GM18868 (cell line): ENCODE results near the gene CLPTM1L.

ENCODE experiments used
- ATAC-seq: cut with Tn5 transposase; IDR thresholded peaks from one replicate; pipeline ENCODE4 v1.9.1; 2021; ENCODE audit warnings: mild to moderate bottlenecking, moderate library complexity; ENCODE audit not compliant: unreplicated experiment

The CLPTM1L gene

DNA sequence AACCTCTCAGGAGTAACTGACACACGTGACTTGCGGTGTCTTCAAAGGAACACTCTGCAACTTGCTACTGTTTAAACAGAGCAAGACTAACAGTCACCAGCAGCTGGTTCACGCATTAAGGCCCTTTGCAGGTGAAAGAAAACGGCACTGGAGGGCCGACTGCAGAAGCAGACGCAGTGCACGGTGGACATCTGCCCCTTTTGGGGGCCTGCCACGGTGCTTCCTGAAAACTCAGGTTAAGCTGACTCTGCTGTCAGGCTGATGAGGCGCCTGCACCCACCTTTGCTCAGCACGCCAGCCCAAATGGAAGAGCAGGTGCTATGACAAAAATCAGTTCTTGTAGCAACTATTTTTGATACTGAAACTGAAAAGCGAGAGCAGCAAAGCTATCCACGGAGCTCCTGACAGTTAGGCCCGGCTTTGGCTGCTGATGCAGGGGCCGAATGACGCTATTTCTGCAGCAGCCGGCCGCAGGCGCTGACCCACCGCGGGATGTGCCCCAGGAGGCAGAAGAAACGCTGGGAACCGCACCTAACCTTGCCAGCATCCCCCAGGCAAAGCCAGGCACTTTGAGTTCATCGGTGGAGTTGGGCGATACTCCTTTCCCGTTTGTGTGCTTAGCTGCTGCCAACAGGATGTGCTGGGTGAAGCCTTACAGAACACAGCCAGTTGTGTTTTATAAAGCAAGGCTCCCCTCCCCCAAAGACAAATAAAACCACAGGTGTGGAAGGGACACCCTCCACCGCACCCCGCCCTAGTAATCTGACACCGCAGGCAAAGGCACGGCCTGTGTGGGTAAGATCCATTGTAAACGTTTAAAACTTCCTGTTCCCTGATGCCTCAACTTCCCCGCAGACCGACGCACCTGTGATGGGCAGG is 29.0 kb downstream of the CLPTM1L start:
- ATAC-seq, result peak; percentile 60

DNA sequence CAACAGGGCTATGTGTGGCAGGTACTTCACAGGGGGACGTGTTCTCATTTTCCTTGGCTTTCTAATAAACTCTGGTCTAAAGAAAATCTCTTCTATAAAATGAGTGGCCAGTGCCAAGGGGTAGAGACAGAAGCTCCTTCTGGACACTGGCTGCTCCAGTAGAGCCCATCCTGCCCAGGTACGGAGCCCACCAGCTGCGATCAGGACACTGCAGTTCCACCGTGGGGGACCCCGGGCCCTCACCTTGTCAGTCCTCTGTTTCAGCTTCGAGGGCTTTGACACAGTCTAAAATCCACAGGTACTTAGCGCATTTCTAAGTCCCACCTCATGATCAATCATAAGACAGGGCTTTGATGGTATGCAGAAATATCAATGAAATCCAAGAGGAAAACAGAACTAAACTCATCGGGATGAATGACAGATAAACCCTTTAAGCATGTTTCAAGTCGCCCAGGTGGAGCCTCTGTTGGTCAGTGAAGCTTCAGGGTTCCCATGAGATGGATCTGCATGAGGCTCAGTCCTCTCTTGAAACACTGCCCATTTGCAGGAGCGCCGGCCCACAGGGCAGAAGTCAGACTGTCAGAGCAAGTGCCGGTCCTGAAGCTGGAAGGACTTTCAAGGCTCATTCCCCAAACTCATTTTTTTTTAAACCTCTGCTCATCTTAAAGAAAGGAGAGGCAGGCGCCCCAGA is 29.7 kb downstream of the CLPTM1L start:
- no peak for ATAC-seq

DNA sequence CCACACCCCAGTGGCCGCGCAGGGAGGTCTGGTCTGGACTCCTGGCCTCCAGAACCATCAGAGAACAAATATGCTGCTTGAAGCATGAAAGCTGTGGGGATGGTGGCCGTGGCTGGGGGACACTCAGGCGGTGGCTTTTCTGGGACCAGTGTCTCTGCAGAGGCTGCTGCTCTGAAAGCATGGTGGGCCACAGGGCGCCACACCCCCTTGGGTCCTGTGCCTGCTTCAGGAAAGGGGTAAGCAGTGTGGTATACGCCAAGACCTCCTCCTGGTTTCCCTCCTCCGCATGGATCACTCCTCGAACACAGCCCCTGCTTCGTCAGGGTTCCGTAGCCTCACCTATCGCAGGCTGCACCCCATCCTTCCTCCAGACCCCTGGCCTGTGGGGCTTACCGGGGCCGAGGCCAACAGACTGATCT is 30.3 kb downstream of the CLPTM1L start:
- ATAC-seq, result no peak

DNA sequence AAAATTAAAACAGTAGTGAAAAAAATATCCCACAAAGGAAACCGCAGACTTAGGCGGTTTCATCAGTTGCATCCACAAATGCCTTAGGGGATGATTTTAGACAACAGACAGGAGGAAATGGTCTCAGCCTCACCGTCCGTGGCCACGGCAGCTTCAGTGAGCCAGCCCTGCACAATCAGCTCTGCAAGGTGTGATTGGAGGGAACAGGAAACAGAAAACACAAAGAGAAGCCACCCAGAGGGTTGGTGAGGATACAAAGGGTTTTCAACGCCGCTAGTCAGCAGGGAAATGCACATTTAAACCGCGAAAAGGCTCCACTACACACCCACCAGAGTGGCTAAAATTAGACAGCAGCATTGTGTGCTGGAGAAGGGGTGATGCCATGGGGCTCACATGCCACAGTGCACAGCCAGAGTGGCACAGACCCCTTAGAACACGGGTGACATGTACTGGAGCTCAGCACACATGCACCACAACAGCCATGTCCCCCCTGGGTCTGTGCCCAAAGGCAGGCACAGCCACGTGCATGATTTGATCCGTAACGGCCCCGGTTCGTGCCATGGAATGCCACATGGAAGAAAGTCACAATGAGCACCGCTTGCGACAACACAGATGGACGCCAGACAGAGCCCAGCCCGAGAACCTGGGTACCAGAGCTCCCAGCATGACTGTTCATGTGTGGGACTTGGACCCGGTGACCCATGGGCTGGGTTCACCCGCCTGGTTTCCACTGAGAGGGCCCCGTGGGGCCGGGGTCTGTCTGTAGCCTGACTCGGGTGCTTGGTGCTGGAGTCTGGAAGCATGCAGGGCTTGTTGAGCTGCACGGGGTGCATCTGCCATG is 31.7 kb downstream of the CLPTM1L start:
- peak; percentile 73 for ATAC-seq

DNA sequence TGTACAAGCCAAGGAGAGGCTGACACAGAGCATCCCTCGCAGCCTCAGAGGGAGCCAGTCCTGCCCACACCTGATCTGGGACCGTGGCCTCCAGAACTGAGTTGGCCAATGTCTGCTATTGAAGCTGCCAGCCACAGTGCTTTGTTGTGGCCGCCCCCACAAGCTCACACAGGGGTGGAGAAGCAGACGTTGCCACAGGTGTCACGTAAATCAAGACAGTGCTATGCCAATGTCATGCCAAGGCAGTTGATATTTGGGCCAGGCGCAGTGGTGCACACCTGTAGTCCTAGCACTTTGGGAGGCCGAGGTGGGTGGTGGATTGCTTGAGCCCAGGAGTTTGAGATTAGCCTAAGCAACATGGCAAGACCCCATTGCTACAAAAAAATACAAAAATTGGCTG is 32.7 kb downstream of the CLPTM1L start:
- no peak for ATAC-seq

DNA sequence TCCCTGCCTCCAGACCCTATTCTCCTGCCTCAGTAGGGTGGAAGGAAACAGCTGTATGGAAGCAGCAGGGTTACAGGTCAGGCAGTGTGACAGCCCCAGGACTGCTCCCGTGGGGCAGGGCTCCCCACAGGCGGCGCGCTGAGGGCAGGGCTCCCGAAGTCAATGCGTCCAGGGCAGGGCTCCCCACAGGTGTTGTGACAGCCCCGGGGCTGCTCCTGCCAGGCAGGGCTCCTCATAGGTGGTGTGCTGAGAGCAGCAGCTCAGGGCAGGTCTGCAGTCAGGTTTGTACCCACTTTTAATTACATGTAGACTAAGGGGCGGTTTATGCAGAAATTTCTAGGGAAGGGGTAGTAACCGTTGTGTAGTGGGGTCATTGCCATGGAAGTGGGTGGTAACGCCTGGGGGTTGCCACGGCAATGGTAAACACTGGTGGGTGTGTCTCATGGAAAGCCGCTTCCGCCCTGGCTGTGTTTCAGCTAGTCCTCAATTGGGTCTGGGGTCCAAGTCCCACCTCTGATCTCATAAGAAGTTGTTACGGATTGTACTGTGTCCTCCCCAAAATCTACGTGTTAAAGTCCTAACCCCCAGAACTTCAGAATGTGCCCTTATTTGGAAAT is 33.4 kb downstream of the CLPTM1L start:
- no peak for ATAC-seq

DNA sequence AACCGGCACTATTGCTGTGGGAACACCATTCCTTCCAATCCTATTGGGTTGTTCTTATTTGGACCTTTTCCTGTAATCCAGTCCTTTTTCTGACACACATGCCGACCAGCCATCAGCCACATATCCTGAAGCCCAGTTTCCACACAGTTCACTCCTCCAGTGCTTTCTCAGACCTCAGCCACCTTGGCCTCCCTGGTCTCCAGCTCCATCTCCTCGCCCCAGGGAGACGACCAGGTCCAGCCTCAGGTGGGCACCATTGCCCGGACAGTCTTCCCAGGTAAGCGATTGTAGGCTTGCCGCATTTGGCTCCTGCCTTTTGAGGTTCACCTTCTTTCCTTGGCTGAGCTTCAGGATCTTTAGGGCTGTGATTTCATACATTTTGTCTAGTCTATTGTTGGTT is 34.8 kb downstream of the CLPTM1L start:
- no peak for ATAC-seq

DNA sequence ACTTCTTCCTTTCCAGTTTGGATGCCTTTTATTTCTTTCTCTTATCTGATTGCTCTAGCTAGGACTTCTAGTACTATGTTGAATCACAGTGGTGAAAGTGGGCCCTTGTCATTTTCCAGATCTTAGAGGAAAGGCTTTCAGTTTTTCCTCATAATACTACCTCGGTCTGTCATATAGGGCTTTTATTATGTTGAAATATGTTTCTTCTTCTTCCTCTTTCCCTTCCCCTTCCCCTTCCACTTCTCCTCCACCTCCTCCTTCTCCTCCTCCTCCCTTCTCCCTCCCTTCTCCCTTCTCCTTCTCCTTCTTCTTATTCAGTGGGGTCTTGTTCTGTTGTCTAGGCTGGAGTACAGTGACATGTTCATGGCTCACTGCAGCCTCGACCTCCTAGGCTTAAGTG is 40.9 kb downstream of the CLPTM1L start:
- ATAC-seq, result no peak

DNA sequence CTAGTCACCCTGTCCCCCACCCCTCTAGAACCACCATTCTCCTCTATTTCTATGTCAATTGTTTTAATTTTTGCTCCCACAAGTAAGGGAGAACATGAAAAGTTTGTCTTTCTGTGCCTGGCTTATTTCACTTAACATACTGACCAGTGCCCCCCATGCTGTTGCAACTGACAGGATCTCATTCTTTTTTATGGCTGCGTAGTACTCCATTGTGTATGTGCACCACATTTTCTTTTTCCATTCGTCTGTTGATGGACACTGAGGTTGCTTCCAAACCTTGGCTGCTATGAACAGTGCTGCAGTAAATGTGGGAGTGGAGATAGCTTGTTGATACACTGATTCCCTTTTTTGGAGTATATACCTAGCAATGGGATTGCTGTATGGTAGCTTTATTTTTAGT is 42.6 kb downstream of the CLPTM1L start:
- ATAC-seq, result no peak

DNA sequence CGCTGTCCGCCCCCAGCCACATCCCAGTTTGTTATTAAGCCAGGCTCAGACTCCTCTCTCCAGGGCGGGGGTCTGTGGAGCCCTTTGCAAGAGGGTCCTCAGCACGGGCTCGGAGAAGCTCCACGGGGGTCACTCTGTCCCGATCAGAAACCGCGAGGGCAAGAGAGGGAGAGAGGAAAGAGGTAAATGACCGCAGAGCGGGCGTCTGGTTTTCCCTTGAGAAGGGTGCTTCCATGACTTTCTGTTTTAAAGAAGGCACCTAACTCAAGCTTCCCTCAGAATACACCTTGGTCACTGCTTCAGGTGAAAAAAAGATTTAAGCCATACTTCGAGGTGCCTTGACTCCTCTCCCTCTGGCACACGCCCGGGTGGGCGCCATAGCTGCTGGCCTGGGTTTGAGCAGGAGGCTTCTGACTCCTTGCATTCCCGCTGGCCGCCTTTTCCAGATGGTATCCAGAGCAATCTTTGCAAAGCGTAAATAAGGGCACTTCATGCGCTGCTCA is 44.3 kb downstream of the CLPTM1L start:
- ATAC-seq, result no peak

DNA sequence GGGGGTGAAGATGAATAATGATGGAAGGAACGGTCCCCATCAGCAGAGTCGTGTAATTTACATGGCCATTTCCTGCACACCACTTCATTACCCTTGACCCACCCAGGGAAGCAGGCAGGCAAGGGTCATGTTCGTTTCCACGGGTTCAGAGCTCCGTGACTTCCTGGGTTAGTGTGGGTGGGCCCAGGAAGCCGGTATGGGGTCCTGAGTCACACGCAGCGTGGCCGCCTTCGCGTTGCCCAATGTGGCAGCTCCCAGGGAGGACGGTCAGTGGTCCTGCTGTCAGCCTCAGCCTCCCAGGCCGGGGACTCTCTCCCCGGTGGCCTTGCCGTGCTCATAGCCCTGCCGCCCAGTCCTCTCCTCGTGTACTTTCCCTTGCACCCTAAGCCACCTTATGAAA is 44.9 kb downstream of the CLPTM1L start:
- ATAC-seq, result no peak

DNA sequence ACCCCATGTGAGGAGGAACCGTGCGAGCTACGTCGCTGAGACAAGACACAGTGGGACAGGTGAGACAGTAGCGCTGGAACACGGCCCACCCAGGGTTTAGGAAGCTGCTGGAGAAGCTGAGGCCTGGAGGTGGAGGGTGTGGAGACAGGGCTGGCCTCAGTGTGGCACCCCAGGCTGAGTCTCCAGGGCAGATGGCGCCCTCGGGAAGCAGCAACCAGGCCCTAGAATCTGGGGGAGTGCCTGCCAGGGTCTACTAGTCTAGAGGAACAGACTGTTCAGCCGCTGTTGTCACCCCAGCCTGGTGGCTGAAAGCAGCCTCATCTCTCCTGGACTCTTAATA is 45.4 kb downstream of the CLPTM1L start:
- no peak for ATAC-seq

DNA sequence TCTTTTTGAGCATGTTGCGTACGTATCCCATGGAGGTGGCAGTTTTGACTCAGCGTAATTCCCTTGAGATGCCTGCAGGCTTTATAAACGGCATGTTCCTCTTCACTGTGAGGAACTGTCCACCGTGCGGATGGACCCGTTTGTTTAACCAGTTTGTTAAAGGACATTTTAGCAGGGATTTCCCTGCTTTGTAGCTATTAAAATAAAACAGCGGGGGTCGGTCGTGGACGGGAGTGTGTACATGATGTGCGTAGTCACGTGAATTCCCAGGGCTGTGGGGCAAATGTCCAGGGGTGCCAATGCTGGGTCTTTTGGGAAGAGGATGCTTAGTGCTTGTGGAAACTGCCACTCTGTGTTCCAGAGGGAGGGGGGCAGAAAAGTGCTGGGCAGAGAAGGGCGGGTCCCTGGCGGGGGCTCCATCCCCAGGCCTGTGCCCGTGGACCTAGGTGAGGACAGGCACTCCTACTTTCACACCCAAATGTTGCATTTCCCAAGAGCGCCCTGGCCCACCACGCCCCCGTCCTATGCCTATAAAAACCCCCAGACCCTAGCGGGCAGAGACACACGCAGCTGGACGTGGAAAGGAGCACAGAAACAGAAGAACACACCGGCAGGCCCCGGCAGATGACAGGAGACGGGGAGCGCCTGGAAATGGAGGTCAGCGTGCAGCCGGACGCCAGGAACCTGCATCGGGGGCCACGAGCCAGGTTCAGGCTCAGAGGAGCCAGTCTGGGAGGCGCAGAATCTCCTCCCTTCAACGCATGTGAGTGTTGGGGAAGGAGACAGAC is 46.0 kb downstream of the CLPTM1L start:
- ATAC-seq, result no peak

DNA sequence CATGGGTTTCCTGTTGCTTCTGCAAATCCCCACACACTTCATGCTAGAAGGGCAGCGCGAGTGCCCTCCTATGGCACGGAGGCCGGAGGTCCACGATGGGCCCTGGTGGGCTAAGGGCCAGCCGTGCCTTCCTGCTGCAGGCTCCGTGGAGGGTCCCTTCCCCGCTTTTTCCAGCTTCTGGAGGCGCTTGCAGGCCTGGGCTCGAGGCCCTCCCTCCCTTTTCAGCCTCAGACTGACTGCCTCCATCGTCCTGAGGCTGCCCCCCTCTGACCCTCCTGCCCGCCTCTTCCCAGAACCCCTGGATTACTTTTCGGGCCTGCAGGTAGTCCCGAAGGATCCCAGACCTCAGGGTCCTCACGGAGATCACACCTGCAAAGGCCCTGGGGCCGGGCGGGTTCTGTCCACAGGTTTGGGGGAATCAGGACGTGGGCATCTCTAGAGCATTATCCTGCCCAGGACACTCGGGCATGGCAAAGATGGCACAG is 46.8 kb downstream of the CLPTM1L start:
- no peak for ATAC-seq

DNA sequence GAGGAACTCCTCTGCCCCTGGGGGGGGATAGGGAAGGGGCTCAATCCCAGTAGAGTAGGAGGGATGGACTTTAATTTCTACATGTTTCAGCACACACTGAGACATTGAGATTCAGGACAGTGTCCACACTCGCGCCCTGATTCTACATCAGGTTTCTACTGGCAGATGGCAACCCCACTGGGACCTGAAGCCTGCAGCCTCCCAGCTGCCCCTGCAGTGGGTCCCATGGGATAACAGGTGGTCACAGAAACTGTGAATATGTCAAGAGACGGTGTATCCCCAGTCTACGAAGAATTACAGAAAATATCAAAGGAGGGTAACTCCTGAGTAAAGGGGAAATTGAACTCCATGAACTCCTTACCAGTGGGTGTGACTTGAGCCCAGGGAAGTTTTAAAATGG is 47.7 kb downstream of the CLPTM1L start:
- ATAC-seq, result no peak

DNA sequence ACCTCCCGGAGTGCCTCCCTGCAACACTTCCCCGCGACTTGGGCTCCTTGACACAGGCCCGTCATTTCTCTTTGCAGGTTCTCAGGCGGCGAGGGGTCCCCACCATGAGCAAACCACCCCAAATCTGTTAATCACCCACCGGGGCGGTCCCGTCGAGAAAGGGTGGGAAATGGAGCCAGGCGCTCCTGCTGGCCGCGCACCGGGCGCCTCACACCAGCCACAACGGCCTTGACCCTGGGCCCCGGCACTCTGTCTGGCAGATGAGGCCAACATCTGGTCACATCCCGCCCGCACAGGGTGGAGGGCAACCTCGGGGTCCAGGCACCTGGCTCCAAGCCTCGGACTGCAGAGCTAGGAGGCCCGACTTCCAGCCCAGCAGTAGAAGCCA is 49.3 kb downstream of the CLPTM1L start:
- no peak for ATAC-seq

DNA sequence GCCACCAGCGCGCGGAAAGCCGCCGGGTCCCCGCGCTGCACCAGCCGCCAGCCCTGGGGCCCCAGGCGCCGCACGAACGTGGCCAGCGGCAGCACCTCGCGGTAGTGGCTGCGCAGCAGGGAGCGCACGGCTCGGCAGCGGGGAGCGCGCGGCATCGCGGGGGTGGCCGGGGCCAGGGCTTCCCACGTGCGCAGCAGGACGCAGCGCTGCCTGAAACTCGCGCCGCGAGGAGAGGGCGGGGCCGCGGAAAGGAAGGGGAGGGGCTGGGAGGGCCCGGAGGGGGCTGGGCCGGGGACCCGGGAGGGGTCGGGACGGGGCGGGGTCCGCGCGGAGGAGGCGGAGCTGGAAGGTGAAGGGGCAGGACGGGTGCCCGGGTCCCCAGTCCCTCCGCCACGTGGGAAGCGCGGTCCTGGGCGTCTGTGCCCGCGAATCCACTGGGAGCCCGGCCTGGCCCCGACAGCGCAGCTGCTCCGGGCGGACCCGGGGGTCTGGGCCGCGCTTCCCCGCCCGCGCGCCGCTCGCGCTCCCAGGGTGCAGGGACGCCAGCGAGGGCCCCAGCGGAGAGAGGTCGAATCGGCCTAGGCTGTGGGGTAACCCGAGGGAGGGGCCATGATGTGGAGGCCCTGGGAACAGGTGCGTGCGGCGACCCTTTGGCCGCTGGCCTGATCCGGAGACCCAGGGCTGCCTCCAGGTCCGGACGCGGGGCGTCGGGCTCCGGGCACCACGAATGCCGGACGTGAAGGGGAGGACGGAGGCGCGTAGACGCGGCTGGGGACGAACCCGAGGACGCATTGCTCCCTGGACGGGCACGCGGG is 49.9 kb downstream of the CLPTM1L start, which contains the start of gene TERT:
Gene TERT, minus strand, starts transcription at position 234 of the 815 bp plus-strand sequence. Its CDS starts 79 bp downstream, at position 155.
- no peak for ATAC-seq

DNA sequence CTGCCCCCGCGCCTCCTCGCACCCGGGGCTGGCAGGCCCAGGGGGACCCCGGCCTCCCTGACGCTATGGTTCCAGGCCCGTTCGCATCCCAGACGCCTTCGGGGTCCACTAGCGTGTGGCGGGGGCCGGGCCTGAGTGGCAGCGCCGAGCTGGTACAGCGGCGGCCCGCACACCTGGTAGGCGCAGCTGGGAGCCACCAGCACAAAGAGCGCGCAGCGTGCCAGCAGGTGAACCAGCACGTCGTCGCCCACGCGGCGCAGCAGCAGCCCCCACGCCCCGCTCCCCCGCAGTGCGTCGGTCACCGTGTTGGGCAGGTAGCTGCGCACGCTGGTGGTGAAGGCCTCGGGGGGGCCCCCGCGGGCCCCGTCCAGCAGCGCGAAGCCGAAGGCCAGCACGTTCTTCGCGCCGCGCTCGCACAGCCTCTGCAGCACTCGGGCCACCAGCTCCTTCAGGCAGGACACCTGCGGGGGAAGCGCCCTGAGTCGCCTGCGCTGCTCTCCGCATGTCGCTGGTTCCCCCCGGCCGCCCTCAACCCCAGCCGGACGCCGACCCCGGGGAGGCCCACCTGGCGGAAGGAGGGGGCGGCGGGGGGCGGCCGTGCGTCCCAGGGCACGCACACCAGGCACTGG is 50.6 kb downstream of the CLPTM1L start:
- no peak for ATAC-seq
